ENCODE measurements around the gene DPP3. TPM values are rescaled to one million over a fixed set of nuclear protein-coding genes. Genes with fewer than 3 reads are reported as not detected.

Gene DPP3
- polyA plus RNA-seq, 1 experiment: 85.2 TPM

DNA sequence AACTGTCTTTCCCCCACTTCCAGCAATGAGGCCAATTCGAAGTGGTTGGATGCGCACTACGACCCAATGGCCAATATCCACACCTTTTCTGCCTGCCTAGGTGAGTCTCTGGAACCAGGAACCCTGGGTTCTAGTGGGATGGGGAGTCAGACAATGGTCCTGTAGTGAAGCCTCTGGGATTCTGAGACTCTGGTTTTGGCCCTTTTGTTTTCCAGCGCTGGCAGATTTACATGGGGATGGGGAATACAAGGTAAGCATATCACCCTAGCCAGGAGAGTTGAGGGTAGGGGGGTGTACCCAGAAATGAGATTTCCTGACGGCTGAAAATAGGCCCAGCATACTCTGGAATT lies 30.7 kb downstream of the DPP3 start:
- POLR2A ChIA-PET: no interaction called here

GRCh38 chr11:66523611-66524010 lies 43.4 kb downstream of the DPP3 start:
- DNase-seq (ENCODE audit: low read depth): no peak
- Histone ChIP-seq H3K36me3 (ENCODE audit: control insufficient read depth, insufficient read depth, low read length) (peaks cover 15% of the 10 kb centered on the region), H3K27me3 (ENCODE audit: control insufficient read depth, insufficient read depth, low read length) (no peaks in the 10 kb centered on the region), H3K4me3 (ENCODE audit: low read depth, low read length) (no peak overlapping the region)
- TF ChIP-seq, protein P1, sequence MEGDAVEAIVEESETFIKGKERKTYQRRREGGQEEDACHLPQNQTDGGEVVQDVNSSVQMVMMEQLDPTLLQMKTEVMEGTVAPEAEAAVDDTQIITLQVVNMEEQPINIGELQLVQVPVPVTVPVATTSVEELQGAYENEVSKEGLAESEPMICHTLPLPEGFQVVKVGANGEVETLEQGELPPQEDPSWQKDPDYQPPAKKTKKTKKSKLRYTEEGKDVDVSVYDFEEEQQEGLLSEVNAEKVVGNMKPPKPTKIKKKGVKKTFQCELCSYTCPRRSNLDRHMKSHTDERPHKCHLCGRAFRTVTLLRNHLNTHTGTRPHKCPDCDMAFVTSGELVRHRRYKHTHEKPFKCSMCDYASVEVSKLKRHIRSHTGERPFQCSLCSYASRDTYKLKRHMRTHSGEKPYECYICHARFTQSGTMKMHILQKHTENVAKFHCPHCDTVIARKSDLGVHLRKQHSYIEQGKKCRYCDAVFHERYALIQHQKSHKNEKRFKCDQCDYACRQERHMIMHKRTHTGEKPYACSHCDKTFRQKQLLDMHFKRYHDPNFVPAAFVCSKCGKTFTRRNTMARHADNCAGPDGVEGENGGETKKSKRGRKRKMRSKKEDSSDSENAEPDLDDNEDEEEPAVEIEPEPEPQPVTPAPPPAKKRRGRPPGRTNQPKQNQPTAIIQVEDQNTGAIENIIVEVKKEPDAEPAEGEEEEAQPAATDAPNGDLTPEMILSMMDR (IDR thresholded peaks at IDR 0.05; ENCODE audit: insufficient read depth, low read depth, low read length): no peak
- CTCF ChIA-PET: no interaction called here
- POLR2A ChIA-PET: no interaction called here

More for the DNA sequence above, 30.7 kb downstream of the DPP3 start:
- TF ChIP-seq, protein P1 (IDR thresholded peaks at IDR 0.05; ENCODE audit: insufficient read depth, low read depth, low read length): no peak
- H3K36me3 ChIP-seq (ENCODE audit: control insufficient read depth, insufficient read depth, low read length): peaks cover 10% of the 10 kb centered on the region
- peak overlapping the region; percentile 80 for H3K4me3 ChIP-seq (ENCODE audit: low read depth, low read length)
- no peaks in the 10 kb centered on the region for H3K27me3 ChIP-seq (ENCODE audit: control insufficient read depth, insufficient read depth, low read length)
- DNase-seq (ENCODE audit: low read depth): no peak
- CTCF ChIA-PET: interaction anchor here (0.7 kb wide), 1 partner anchor 48 kb away, joined by 3 read pairs; no protein-coding TSS in a partner anchor

GRCh38 chr11:66524304-66525040 lies 44.2 kb downstream of the DPP3 start:
- Histone ChIP-seq H3K36me3 (ENCODE audit: control insufficient read depth, insufficient read depth, low read length) (peaks cover 13% of the 10 kb centered on the region), H3K4me3 (ENCODE audit: low read depth, low read length) (no peak overlapping the region), H3K27me3 (ENCODE audit: control insufficient read depth, insufficient read depth, low read length) (no peaks in the 10 kb centered on the region)
- ChIA-PET CTCF (no interaction called here), POLR2A (no interaction called here)
- TF ChIP-seq, protein P1 (IDR thresholded peaks at IDR 0.05; ENCODE audit: insufficient read depth, low read depth, low read length): no peak
- no peak for DNase-seq (ENCODE audit: low read depth)

DNA sequence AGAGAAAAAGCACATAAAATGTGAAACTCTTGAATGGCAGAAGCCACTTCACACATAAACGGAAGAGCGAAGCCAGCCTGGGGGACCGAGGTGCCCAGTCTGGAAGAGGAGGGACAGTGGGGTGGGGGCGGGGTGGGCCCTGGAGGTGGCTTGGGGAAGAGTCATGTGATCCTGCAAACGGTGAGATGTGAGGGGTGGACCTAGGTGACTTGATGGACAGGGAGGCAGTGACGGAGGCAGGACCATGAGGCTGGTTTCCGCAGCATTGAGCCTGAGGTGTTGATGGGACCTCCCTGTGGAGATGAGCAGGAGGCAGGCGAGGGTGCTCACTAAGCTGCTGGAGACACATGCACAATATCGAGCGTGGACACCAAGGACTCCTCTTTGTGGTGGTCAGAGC lies 48.8 kb downstream of the DPP3 start:
- DNase-seq (ENCODE audit: low read depth): no peak
- ChIA-PET POLR2A (no interaction called here), CTCF (interaction anchor here (0.5 kb wide), 1 partner anchor 166 kb away, joined by 3 read pairs; no protein-coding TSS in a partner anchor)
- Histone ChIP-seq H3K4me3 (ENCODE audit: low read depth, low read length) (no peak overlapping the region), H3K36me3 (ENCODE audit: control insufficient read depth, insufficient read depth, low read length) (peaks cover 3% of the 10 kb centered on the region; the same call in 1 of the 2 replicates), H3K27me3 (ENCODE audit: control insufficient read depth, insufficient read depth, low read length) (no peaks in the 10 kb centered on the region)
- TF ChIP-seq, protein P1 (IDR thresholded peaks at IDR 0.05; ENCODE audit: insufficient read depth, low read depth, low read length): no peak

GRCh38 chr11:66529655-66530054 lies 49.4 kb downstream of the DPP3 start:
- no peaks in the 10 kb centered on the region for H3K27me3 ChIP-seq (ENCODE audit: control insufficient read depth, insufficient read depth, low read length)
- H3K4me3 ChIP-seq (ENCODE audit: low read depth, low read length): no peak overlapping the region
- ChIA-PET POLR2A (no interaction called here), CTCF (no interaction called here)
- DNase-seq (ENCODE audit: low read depth): no peak
- TF ChIP-seq, protein P1 (IDR thresholded peaks at IDR 0.05; ENCODE audit: insufficient read depth, low read depth, low read length): no peak
- peaks cover 3% of the 10 kb centered on the region; the same call in 1 of the 2 replicates for H3K36me3 ChIP-seq (ENCODE audit: control insufficient read depth, insufficient read depth, low read length)

Measured in BJ (cell line).